ENCODE results near the gene C13orf46. TPM values are rescaled to one million over a fixed set of nuclear protein-coding genes. Genes with fewer than 3 reads are reported as not detected.

The C13orf46 gene
- polyA plus RNA-seq, 3 donors from 2014 or later: 0.07 to 1.1 TPM; not detected in 1

GRCh38 chr13:113927661-113928581 lies 46.0 kb downstream of the C13orf46 start:
- H3K27ac Mint-ChIP-seq: no peak overlapping the region
- H3K27me3 Mint-ChIP-seq (ENCODE audit: low read depth in 3 of 3): peaks cover 13 to 18% (median 14%) of the 10 kb centered on the region in 3 donors
- DNase-seq: no peak
- no peak overlapping the region for H3K4me3 Mint-ChIP-seq
- no peaks in the 10 kb centered on the region for H3K36me3 Mint-ChIP-seq
- H3K9me3 Mint-ChIP-seq: peaks cover 0 to 5% (median 0%) of the 10 kb centered on the region in 6 donors
- H3K4me1 Mint-ChIP-seq: peaks cover 12 to 18% of the 10 kb centered on the region in 2 donors

GRCh38 chr13:113926951-113927660 lies 46.8 kb downstream of the C13orf46 start:
- no peak overlapping the region for H3K27ac Mint-ChIP-seq
- no peaks in the 10 kb centered on the region for H3K36me3 Mint-ChIP-seq
- no peak overlapping the region for H3K4me3 Mint-ChIP-seq
- H3K4me1 Mint-ChIP-seq: peaks cover 11 to 13% of the 10 kb centered on the region in 2 donors
- H3K27me3 Mint-ChIP-seq (ENCODE audit: low read depth in 3 of 3): peaks cover 11 to 17% (median 13%) of the 10 kb centered on the region in 3 donors
- peaks cover 0 to 2% (median 0%) of the 10 kb centered on the region in 6 donors for H3K9me3 Mint-ChIP-seq
- DNase-seq: no peak

- Mint-ChIP-seq H3K27ac (no peak overlapping the region), H3K27me3 (ENCODE audit: low read depth in 3 of 3) (peaks cover 5 to 22% (median 19%) of the 10 kb centered on the region in 3 donors), H3K4me1 (peaks cover 5% of the 10 kb centered on the region in 2 donors), H3K36me3 (peaks cover 0 to 4% (median 0%) of the 10 kb centered on the region in 3 donors), H3K4me3 (no peak overlapping the region), H3K9me3 (peaks cover 4 to 8% (median 7%) of the 10 kb centered on the region in 6 donors)
- no peak for DNase-seq
Observed at GRCh38 chr13:113926301-113926761, 47.5 kb downstream of the C13orf46 start.

GRCh38 chr13:113924184-113924901 lies 49.5 kb downstream of the C13orf46 start:
- Mint-ChIP-seq H3K27me3 (ENCODE audit: low read depth in 3 of 3) (peaks cover 4 to 20% (median 15%) of the 10 kb centered on the region in 3 donors), H3K36me3 (peaks cover 0 to 4% (median 0%) of the 10 kb centered on the region in 3 donors), H3K4me3 (no peak overlapping the region), H3K4me1 (no peaks in the 10 kb centered on the region), H3K27ac (no peak overlapping the region), H3K9me3 (peaks cover 4 to 9% (median 8%) of the 10 kb centered on the region in 6 donors)
- no peak for DNase-seq

- peaks cover 4 to 20% (median 12%) of the 10 kb centered on the region in 3 donors for H3K27me3 Mint-ChIP-seq (ENCODE audit: low read depth in 3 of 3)
- no peaks in the 10 kb centered on the region for H3K4me1 Mint-ChIP-seq
- peaks cover 0 to 4% (median 0%) of the 10 kb centered on the region in 3 donors for H3K36me3 Mint-ChIP-seq
- DNase-seq: no peak
- peaks cover 4 to 9% (median 8%) of the 10 kb centered on the region in 6 donors for H3K9me3 Mint-ChIP-seq
- H3K4me3 Mint-ChIP-seq: no peak overlapping the region
- H3K27ac Mint-ChIP-seq: no peak overlapping the region
Observed at GRCh38 chr13:113923376-113924063, 50.4 kb downstream of the C13orf46 start.

- no peak for DNase-seq
- peaks cover 4 to 18% (median 12%) of the 10 kb centered on the region in 3 donors for H3K27me3 Mint-ChIP-seq (ENCODE audit: low read depth in 3 of 3)
- no peak overlapping the region for H3K27ac Mint-ChIP-seq
- H3K36me3 Mint-ChIP-seq: peaks cover 0 to 4% (median 0%) of the 10 kb centered on the region in 3 donors
- no peaks in the 10 kb centered on the region for H3K4me1 Mint-ChIP-seq
- H3K9me3 Mint-ChIP-seq: peaks cover 4 to 9% (median 8%) of the 10 kb centered on the region in 6 donors
- H3K4me3 Mint-ChIP-seq: no peak overlapping the region
Observed at GRCh38 chr13:113922412-113923118, 51.3 kb downstream of the C13orf46 start.

GRCh38 chr13:113921763-113922162 lies 52.1 kb downstream of the C13orf46 start:
- no peak overlapping the region for H3K27ac Mint-ChIP-seq
- peaks cover 2 to 18% (median 12%) of the 10 kb centered on the region in 3 donors for H3K27me3 Mint-ChIP-seq (ENCODE audit: low read depth in 3 of 3)
- peaks cover 4 to 9% (median 8%) of the 10 kb centered on the region in 6 donors for H3K9me3 Mint-ChIP-seq
- peaks cover 0 to 4% (median 0%) of the 10 kb centered on the region in 3 donors for H3K36me3 Mint-ChIP-seq
- no peak for DNase-seq
- no peaks in the 10 kb centered on the region for H3K4me1 Mint-ChIP-seq
- no peak overlapping the region for H3K4me3 Mint-ChIP-seq

GRCh38 chr13:113920606-113921286 lies 53.1 kb downstream of the C13orf46 start:
- DNase-seq: no peak
- no peaks in the 10 kb centered on the region for H3K4me1 Mint-ChIP-seq
- peaks cover 2 to 18% (median 16%) of the 10 kb centered on the region in 3 donors for H3K27me3 Mint-ChIP-seq (ENCODE audit: low read depth in 3 of 3)
- no peak overlapping the region for H3K4me3 Mint-ChIP-seq
- peaks cover 4 to 9% (median 8%) of the 10 kb centered on the region in 6 donors for H3K9me3 Mint-ChIP-seq
- H3K36me3 Mint-ChIP-seq: peaks cover 0 to 4% (median 0%) of the 10 kb centered on the region in 3 donors
- no peak overlapping the region for H3K27ac Mint-ChIP-seq

GRCh38 chr13:113919761-113920559 lies 53.9 kb downstream of the C13orf46 start:
- no peaks in the 10 kb centered on the region for H3K4me1 Mint-ChIP-seq
- DNase-seq: no peak
- H3K27ac Mint-ChIP-seq: no peak overlapping the region
- H3K36me3 Mint-ChIP-seq: peaks cover 0 to 4% (median 0%) of the 10 kb centered on the region in 3 donors
- H3K4me3 Mint-ChIP-seq: no peak overlapping the region
- peaks cover 2 to 19% (median 16%) of the 10 kb centered on the region in 3 donors for H3K27me3 Mint-ChIP-seq (ENCODE audit: low read depth in 3 of 3)
- H3K9me3 Mint-ChIP-seq: peaks cover 4 to 9% (median 7%) of the 10 kb centered on the region in 6 donors

- H3K4me3 Mint-ChIP-seq: no peak overlapping the region
- DNase-seq: no peak
- H3K27ac Mint-ChIP-seq: no peak overlapping the region
- H3K36me3 Mint-ChIP-seq: peaks cover 0 to 6% (median 0%) of the 10 kb centered on the region in 3 donors
- H3K4me1 Mint-ChIP-seq: no peaks in the 10 kb centered on the region
- H3K27me3 Mint-ChIP-seq (ENCODE audit: low read depth in 3 of 3): peaks cover 2 to 21% (median 18%) of the 10 kb centered on the region in 3 donors
- peaks cover 4 to 9% (median 7%) of the 10 kb centered on the region in 6 donors for H3K9me3 Mint-ChIP-seq
Observed at GRCh38 chr13:113918981-113919701, 54.7 kb downstream of the C13orf46 start.

- Mint-ChIP-seq H3K27ac (no peak overlapping the region), H3K27me3 (ENCODE audit: low read depth in 3 of 3) (peaks cover 2 to 22% (median 18%) of the 10 kb centered on the region in 3 donors), H3K4me1 (no peaks in the 10 kb centered on the region), H3K36me3 (peaks cover 0 to 8% (median 0%) of the 10 kb centered on the region in 3 donors), H3K9me3 (peaks cover 4 to 9% (median 8%) of the 10 kb centered on the region in 6 donors), H3K4me3 (no peak overlapping the region)
- no peak for DNase-seq
Observed at GRCh38 chr13:113918580-113918979, 55.3 kb downstream of the C13orf46 start.

All from immature natural killer cell (primary cell).